GM19099 (cell line): Measurements from ENCODE around the gene TMEM129.

ENCODE experiments used
- POLR2A ChIP-seq: IDR thresholded peaks from 3 replicates; pipeline ENCODE4 v1.6.1; 2011; ENCODE audit warnings: low read depth; ENCODE audit not compliant: insufficient read length; ENCODE audit errors: extremely low read depth

Gene TMEM129

GRCh38 chr4:1762264-1763010 is 41.3 kb upstream of the TMEM129 start:
- no peak for TF ChIP-seq POLR2A

- no peak for TF ChIP-seq POLR2A
Observed at GRCh38 chr4:1761130-1761689, 40.1 kb upstream of the TMEM129 start.

GRCh38 chr4:1760521-1761071 is 39.5 kb upstream of the TMEM129 start:
- TF ChIP-seq POLR2A, result no peak

GRCh38 chr4:1759818-1760223 is 38.7 kb upstream of the TMEM129 start:
- TF ChIP-seq POLR2A, result no peak

- no peak for TF ChIP-seq POLR2A
Observed at GRCh38 chr4:1759170-1759817, 38.2 kb upstream of the TMEM129 start.

GRCh38 chr4:1758306-1759121 is 37.4 kb upstream of the TMEM129 start:
- no peak for TF ChIP-seq POLR2A

- no peak for TF ChIP-seq POLR2A
Observed at GRCh38 chr4:1757836-1758235, 36.7 kb upstream of the TMEM129 start.

- TF ChIP-seq POLR2A, result no peak
Observed at GRCh38 chr4:1756893-1757779, 36.0 kb upstream of the TMEM129 start.

GRCh38 chr4:1756079-1756478 is 35.0 kb upstream of the TMEM129 start:
- TF ChIP-seq POLR2A, result no peak

- no peak for TF ChIP-seq POLR2A
Observed at GRCh38 chr4:1755297-1755696, 34.2 kb upstream of the TMEM129 start.

- TF ChIP-seq POLR2A, result no peak
Observed at GRCh38 chr4:1754336-1754735, 33.2 kb upstream of the TMEM129 start.

- no peak for TF ChIP-seq POLR2A
Observed at GRCh38 chr4:1753697-1754311, 32.7 kb upstream of the TMEM129 start.

GRCh38 chr4:1753294-1753696 is 32.2 kb upstream of the TMEM129 start:
- no peak for TF ChIP-seq POLR2A
